Measurements from ENCODE around the gene RYR2.

DNA sequence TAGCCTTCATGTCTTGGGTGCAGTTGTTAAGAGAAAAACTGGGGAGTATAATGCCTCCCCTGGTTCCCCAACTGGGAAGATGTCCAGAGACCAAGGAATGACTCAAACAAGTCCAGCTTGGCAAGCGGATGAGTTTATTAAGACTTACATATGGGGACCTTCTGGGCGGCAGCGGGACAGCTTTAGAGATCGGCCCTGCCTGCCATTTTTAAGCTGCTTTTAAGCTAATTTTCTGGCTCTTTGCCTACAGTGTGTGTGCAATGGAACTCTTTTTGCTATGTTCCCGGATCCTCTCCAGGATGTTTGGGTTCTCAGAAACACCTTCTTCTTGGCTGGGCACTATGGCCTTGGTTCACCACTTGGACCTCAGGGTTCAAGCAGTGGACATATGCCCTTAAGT lies 99.5 kb downstream of the RYR2 start:
- TF ChIP-seq PATZ1 (CRISPR knock-in tag; IDR thresholded peaks at IDR 0.05; ENCODE audit: borderline replicate concordance) (no peak), ZNF70 (CRISPR knock-in tag; IDR thresholded peaks at IDR 0.05) (no peak), TCF4 (CRISPR knock-in tag; IDR thresholded peaks at IDR 0.05; ENCODE audit: borderline replicate concordance) (no peak), ZC3H10 (CRISPR knock-in tag; IDR thresholded peaks at IDR 0.05) (no peak), CREB5 (CRISPR knock-in tag; IDR thresholded peaks at IDR 0.05; ENCODE audit: low read depth) (no peak), RARB (CRISPR knock-in tag; IDR thresholded peaks at IDR 0.05) (no peak)
